GM21825 (cell line): ENCODE measurements around the gene SSTR5.

ENCODE experiments used
- ATAC-seq: cut with Tn5 transposase; IDR thresholded peaks from one replicate; pipeline ENCODE4 v1.9.1; 2021; ENCODE audit warnings: mild to moderate bottlenecking, moderate library complexity; ENCODE audit not compliant: unreplicated experiment

Gene SSTR5

GRCh38 chr16:1102921-1103635 lies 30.5 kb downstream of the SSTR5 start:
- no peak for ATAC-seq

GRCh38 chr16:1103636-1103980 lies 31.1 kb downstream of the SSTR5 start:
- no peak for ATAC-seq

- no peak for ATAC-seq
Measured at GRCh38 chr16:1105888-1106620, 33.5 kb downstream of the SSTR5 start.

GRCh38 chr16:1106659-1107058 lies 34.1 kb downstream of the SSTR5 start:
- ATAC-seq = no peak

GRCh38 chr16:1107141-1107540 lies 34.6 kb downstream of the SSTR5 start:
- ATAC-seq = no peak

GRCh38 chr16:1107731-1108130 lies 35.2 kb downstream of the SSTR5 start:
- no peak for ATAC-seq

GRCh38 chr16:1108299-1109252 lies 36.0 kb downstream of the SSTR5 start:
- ATAC-seq = no peak

GRCh38 chr16:1109648-1110047 lies 37.1 kb downstream of the SSTR5 start:
- no peak for ATAC-seq

- ATAC-seq = no peak
Measured at GRCh38 chr16:1112506-1113184, 40.1 kb downstream of the SSTR5 start.

GRCh38 chr16:1113489-1113888 lies 40.9 kb downstream of the SSTR5 start:
- ATAC-seq = no peak

- no peak for ATAC-seq
Measured at GRCh38 chr16:1113889-1114526, 41.5 kb downstream of the SSTR5 start.

- ATAC-seq = no peak
Measured at GRCh38 chr16:1116693-1117077, 44.1 kb downstream of the SSTR5 start.

- no peak for ATAC-seq
Measured at GRCh38 chr16:1117176-1117900, 44.8 kb downstream of the SSTR5 start.

- ATAC-seq = no peak
Measured at GRCh38 chr16:1117926-1118325, 45.4 kb downstream of the SSTR5 start.

GRCh38 chr16:1119129-1119528 lies 46.6 kb downstream of the SSTR5 start:
- no peak for ATAC-seq

GRCh38 chr16:1119766-1120576 lies 47.4 kb downstream of the SSTR5 start:
- ATAC-seq = no peak

GRCh38 chr16:1120577-1120941 lies 48.0 kb downstream of the SSTR5 start:
- no peak for ATAC-seq

- no peak for ATAC-seq
Measured at GRCh38 chr16:1121009-1121408, 48.5 kb downstream of the SSTR5 start.
